Fibroblast of lung (primary cell): ENCODE results near the gene PSME3.

Experiments used
- CTCF ChIP-seq, 2 donors: IDR thresholded peaks in 1 of 2; conservative IDR thresholded peaks in 1 of 2; 1 replicate in 1 of 2; 2 replicates in 1 of 2; pipeline ENCODE4 v1.5.1; 2011 to 2012; ENCODE audit warnings: low read length in 2 of 2, control low read depth in 1 of 2, inconsistent platforms in 1 of 2, low read depth in 1 of 2, mild to moderate bottlenecking in 1 of 2
- EZH2 ChIP-seq: IDR thresholded peaks from 2 replicates; pipeline ENCODE4 v1.5.1; 2012; ENCODE audit warnings: low read length, control low read depth, mild to moderate bottlenecking; ENCODE audit errors: missing control alignments

GRCh38 chr17:42797067-42798007 lies 35.9 kb upstream of the PSME3 start:
- no peak for TF ChIP-seq CTCF (conservative IDR thresholded peaks at IDR 0.05 in 1 of 2, IDR thresholded peaks at IDR 0.05 in 1 of 2; ENCODE audit: low read depth in 1 of 2, low read length in 2 of 2)
- no peak for TF ChIP-seq EZH2
